CD4-positive, CD25-positive, alpha-beta regulatory T cell (primary cell): ENCODE results near the gene GAST. TPM values are rescaled to one million over a fixed set of nuclear protein-coding genes. Genes with fewer than 3 reads are reported as not detected.

Source experiments
- ATAC-seq, 2 donors: fragments of 150-1000 bp; cut with Tn5 transposase; one replicate each; pipeline ENCODE4 v1.10.0; 2021; ENCODE audit warnings: low read depth in 2 of 2, moderate number of reproducible peaks in 2 of 2, moderate library complexity in 1 of 2
- DNase-seq, 3 donors: peaks; one replicate each; pipeline versions ENCODE4 v3.0.0 to v3.0.0-alpha.2; 2012 to 2022; ENCODE audit warnings: mixed read lengths in 1 of 3
- H3K27ac ChIP-seq: one replicate; pipeline ENCODE4 v1.7.0; 2013; ENCODE audit warnings: mild to moderate bottlenecking, low read length; ENCODE audit not compliant: insufficient read depth, poor library complexity, severe bottlenecking
- H3K27me3 ChIP-seq: one replicate; pipeline ENCODE4 v1.7.0; 2013; ENCODE audit warnings: low read length; ENCODE audit not compliant: control insufficient read depth, insufficient read depth
- H3K36me3 ChIP-seq: one replicate; pipeline ENCODE4 v1.7.0; 2013; ENCODE audit warnings: mild to moderate bottlenecking, low read length, moderate library complexity; ENCODE audit not compliant: control insufficient read depth, insufficient read depth
- H3K4me1 ChIP-seq: 2 replicates; pipeline ENCODE4 v1.7.0; 2013; ENCODE audit warnings: mild to moderate bottlenecking, low read length; ENCODE audit not compliant: insufficient read depth, control insufficient read depth, poor library complexity, severe bottlenecking
- H3K4me3 ChIP-seq: one replicate; pipeline ENCODE4 v1.7.0; 2013; ENCODE audit warnings: low read depth, mild to moderate bottlenecking, low read length, moderate library complexity
- H3K9me3 ChIP-seq, 2 experiments: 1 replicate in 1 of 2; 2 replicates in 1 of 2; pipeline ENCODE4 v1.7.0; 2013; ENCODE audit warnings: low read length in 2 of 2, mild to moderate bottlenecking in 1 of 2, moderate library complexity in 1 of 2; ENCODE audit not compliant: control insufficient read depth in 2 of 2
- H3K27ac Mint-ChIP-seq, 3 donors: one replicate each; pipeline ENCODE4 v1.8.0; 2020 to 2022; ENCODE audit warnings: mild to moderate bottlenecking in 3 of 3, mixed read lengths in 3 of 3, moderate library complexity in 2 of 3
- H3K27me3 Mint-ChIP-seq: one replicate; pipeline ENCODE4 v1.8.0; 2022; ENCODE audit warnings: mild to moderate bottlenecking, mixed read lengths
- H3K36me3 Mint-ChIP-seq: one replicate; pipeline ENCODE4 v1.8.0; 2020; ENCODE audit warnings: mixed read lengths
- H3K4me1 Mint-ChIP-seq, 4 donors: one replicate each; pipeline ENCODE4 v1.8.0; 2020 to 2022; ENCODE audit warnings: mixed read lengths in 4 of 4, mild to moderate bottlenecking in 1 of 4
- H3K4me3 Mint-ChIP-seq, 4 donors: one replicate each; pipeline ENCODE4 v1.8.0; 2020 to 2022; ENCODE audit warnings: mild to moderate bottlenecking in 4 of 4, mixed read lengths in 4 of 4, moderate library complexity in 3 of 4
- H3K9me3 Mint-ChIP-seq, 7 donors: one replicate each; pipeline ENCODE4 v1.8.0; 2020 to 2022; ENCODE audit warnings: mixed read lengths in 7 of 7, mild to moderate bottlenecking in 3 of 7, moderate library complexity in 2 of 7
- polyA plus RNA-seq, 4 donors: library from polyadenylated mRNA; unstranded; fragments of 300-500 nt; fragmentation: Illumina TruSeq; gene quantifications; one replicate each; pipeline ENCODE4 v1.2.3, GENCODE V29; 2021
- total RNA-seq: library from RNA; stranded (reverse); gene quantifications from one replicate; pipeline ENCODE4 v1.2.3, GENCODE V29; 2022

Gene GAST, protein sequence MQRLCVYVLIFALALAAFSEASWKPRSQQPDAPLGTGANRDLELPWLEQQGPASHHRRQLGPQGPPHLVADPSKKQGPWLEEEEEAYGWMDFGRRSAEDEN
- total RNA-seq, result not detected
- not detected for polyA plus RNA-seq

GRCh38 chr17:41711669-41712400 is at the start of gene GAST:
Gene GAST (plus strand): TSS chr17:41712331. CDS start chr17:41715437, 3,106 bp downstream.
- Histone ChIP-seq H3K4me1 (peaks cover 2% of the 10 kb centered on the region), H3K36me3 (no peaks in the 10 kb centered on the region), H3K9me3 (no peaks in the 10 kb centered on the region), H3K27ac (no peak within 1 kb of the TSS), H3K4me3 (no peak within 1 kb of the TSS), H3K27me3 (no peaks in the 10 kb centered on the region)
- Mint-ChIP-seq H3K36me3 (no peaks in the 10 kb centered on the region), H3K27me3 (peaks cover 11% of the 10 kb centered on the region), H3K9me3 (no peaks in the 10 kb centered on the region), H3K4me3 (no peak within 1 kb of the TSS), H3K27ac (no peak within 1 kb of the TSS), H3K4me1 (peaks cover 0 to 14% (median 6%) of the 10 kb centered on the region in 4 donors)
- ATAC-seq (no peak), DNase-seq (no peak)

- no peak for ATAC-seq
- Histone ChIP-seq H3K27ac (no peak overlapping the region), H3K9me3 (no peaks in the 10 kb centered on the region), H3K27me3 (no peaks in the 10 kb centered on the region), H3K4me3 (no peak overlapping the region), H3K4me1 (peaks cover 30% of the 10 kb centered on the region), H3K36me3 (no peaks in the 10 kb centered on the region)
- Mint-ChIP-seq H3K4me1 (peaks cover 0 to 36% (median 24%) of the 10 kb centered on the region in 4 donors), H3K9me3 (peaks cover 0 to under 1% (median 0%) of the 10 kb centered on the region in 7 donors), H3K27ac (peak overlapping the region in 2 of 3 donors; percentile 75 to 96), H3K36me3 (no peaks in the 10 kb centered on the region), H3K27me3 (peaks cover 18% of the 10 kb centered on the region), H3K4me3 (peak overlapping the region in 3 of 4 donors; percentile 44 to 92 (median 82))
- no peak for DNase-seq
These were observed 48.5 kb upstream of the GAST start for GRCh38 chr17:41663451-41664171.

DNA sequence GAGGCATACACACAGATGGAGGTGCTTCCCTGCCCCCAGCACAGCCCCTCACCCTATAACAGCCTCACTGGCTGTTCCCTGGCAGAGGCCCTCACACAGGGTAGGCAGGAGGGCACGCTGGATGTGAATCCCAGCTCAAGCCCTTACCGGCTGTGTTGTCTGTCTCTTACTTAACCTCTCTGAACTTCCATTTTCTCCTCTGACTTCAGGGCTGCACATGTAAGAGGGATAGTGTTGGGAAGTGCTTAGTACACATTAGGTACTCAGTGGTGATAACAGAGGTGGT is 48.0 kb upstream of the GAST start:
- no peaks in the 10 kb centered on the region for H3K36me3 ChIP-seq
- no peak for DNase-seq
- no peak overlapping the region for H3K4me3 ChIP-seq
- no peaks in the 10 kb centered on the region for H3K27me3 ChIP-seq
- H3K27ac Mint-ChIP-seq, result peak overlapping the region in 1 of 3 donors; percentile 43
- H3K27ac ChIP-seq, result no peak overlapping the region
- no peaks in the 10 kb centered on the region for H3K36me3 Mint-ChIP-seq
- H3K9me3 Mint-ChIP-seq, result no peaks in the 10 kb centered on the region
- H3K9me3 ChIP-seq, result no peaks in the 10 kb centered on the region
- peaks cover 30% of the 10 kb centered on the region for H3K4me1 ChIP-seq
- ATAC-seq, result no peak
- peaks cover 0 to 36% (median 24%) of the 10 kb centered on the region in 4 donors for H3K4me1 Mint-ChIP-seq
- peak overlapping the region in 3 of 4 donors; percentile 70 to 92 (median 90) for H3K4me3 Mint-ChIP-seq
- peaks cover 18% of the 10 kb centered on the region for H3K27me3 Mint-ChIP-seq

- DNase-seq, result no peak
- Mint-ChIP-seq H3K4me1 (peaks cover 0 to 40% (median 27%) of the 10 kb centered on the region in 4 donors), H3K27me3 (peaks cover 18% of the 10 kb centered on the region)
These were observed 47.3 kb upstream of the GAST start for GRCh38 chr17:41664587-41665565.

DNA sequence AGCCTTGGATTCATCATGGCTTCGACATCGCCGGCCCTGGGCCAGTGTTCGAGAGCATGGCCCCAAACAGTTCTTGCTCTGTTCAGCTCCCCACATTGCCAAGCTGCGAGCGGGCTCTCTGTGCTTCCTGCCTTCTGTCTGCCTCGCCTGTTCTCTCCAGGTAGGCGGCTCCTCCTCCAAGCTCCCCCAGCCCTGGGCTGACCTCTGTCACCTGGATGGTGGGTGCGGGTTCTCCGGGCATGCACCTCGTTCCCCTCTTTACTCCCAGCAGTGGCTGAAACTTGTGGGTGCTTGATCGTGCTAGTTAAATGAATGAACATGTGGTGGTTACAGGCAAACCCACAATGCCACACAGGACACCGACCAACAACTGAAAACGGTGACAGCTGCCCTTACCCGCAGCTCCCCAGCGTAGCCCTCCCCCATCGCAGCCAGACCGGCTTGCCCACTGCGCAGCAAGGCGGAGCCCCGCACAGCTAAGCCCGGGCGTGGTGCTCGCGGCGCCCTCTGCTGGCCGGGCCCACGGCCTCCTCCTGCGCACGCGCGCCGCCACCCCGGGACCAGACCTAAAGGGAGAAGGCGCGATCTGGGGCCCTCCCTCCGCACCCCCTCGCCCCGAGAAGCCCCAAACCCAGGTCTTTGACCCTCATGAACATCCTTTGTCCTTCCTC is 46.4 kb upstream of the GAST start:
- peak; percentile 82 to 91 (median 89) for DNase-seq
- H3K36me3 ChIP-seq, result no peaks in the 10 kb centered on the region
- Mint-ChIP-seq H3K36me3 (no peaks in the 10 kb centered on the region), H3K27me3 (peaks cover 18% of the 10 kb centered on the region), H3K4me3 (peak overlapping the region; percentile 92 to 95 (median 95)), H3K4me1 (peaks cover 0 to 40% (median 27%) of the 10 kb centered on the region in 4 donors), H3K9me3 (no peaks in the 10 kb centered on the region), H3K27ac (peak overlapping the region; percentile 91 to 100 (median 98))
- peak; percentile 83 to 84 for ATAC-seq
- no peaks in the 10 kb centered on the region for H3K27me3 ChIP-seq
- H3K9me3 ChIP-seq, result no peaks in the 10 kb centered on the region
- peak overlapping the region; percentile 98 for H3K27ac ChIP-seq
- peak overlapping the region; percentile 81 for H3K4me3 ChIP-seq
- peaks cover 30% of the 10 kb centered on the region for H3K4me1 ChIP-seq

More at GRCh38 chr17:41664587-41665565, 47.3 kb upstream of the GAST start:
- Histone ChIP-seq H3K4me1 (peaks cover 30% of the 10 kb centered on the region), H3K9me3 (no peaks in the 10 kb centered on the region), H3K4me3 (peak overlapping the region; percentile 81), H3K27ac (peak overlapping the region; percentile 98), H3K27me3 (no peaks in the 10 kb centered on the region), H3K36me3 (no peaks in the 10 kb centered on the region)
- H3K9me3 Mint-ChIP-seq, result no peaks in the 10 kb centered on the region
- peak overlapping the region; percentile 89 to 100 (median 98) for H3K27ac Mint-ChIP-seq
- no peak for ATAC-seq
- H3K4me3 Mint-ChIP-seq, result peak overlapping the region; percentile 92 to 95 (median 95)
- H3K36me3 Mint-ChIP-seq, result no peaks in the 10 kb centered on the region

- Mint-ChIP-seq H3K4me1 (peaks cover 0 to 40% (median 27%) of the 10 kb centered on the region in 4 donors), H3K27me3 (peaks cover 18% of the 10 kb centered on the region), H3K4me3 (peak overlapping the region; percentile 92 to 95 (median 95)), H3K36me3 (no peaks in the 10 kb centered on the region), H3K27ac (peak overlapping the region; percentile 91 to 100 (median 98)), H3K9me3 (no peaks in the 10 kb centered on the region)
- DNase-seq, result peak in 2 of 3 donors; percentile 81 to 82
- H3K27ac ChIP-seq, result peak overlapping the region; percentile 98
- peak overlapping the region; percentile 64 for H3K4me3 ChIP-seq
- peaks cover 30% of the 10 kb centered on the region for H3K4me1 ChIP-seq
- H3K27me3 ChIP-seq, result no peaks in the 10 kb centered on the region
- H3K36me3 ChIP-seq, result no peaks in the 10 kb centered on the region
- peak; percentile 48 to 50 for ATAC-seq
- H3K9me3 ChIP-seq, result no peaks in the 10 kb centered on the region
These were observed 45.9 kb upstream of the GAST start for GRCh38 chr17:41666237-41666641.
